HG02884 (cell line): ENCODE data around the gene RBMS3.

Experiments used
- ATAC-seq: cut with Tn5 transposase; IDR thresholded peaks from one replicate; pipeline ENCODE4 v1.9.1; 2021; ENCODE audit warnings: mild to moderate bottlenecking, moderate library complexity; ENCODE audit not compliant: unreplicated experiment

RBMS3 gene

DNA sequence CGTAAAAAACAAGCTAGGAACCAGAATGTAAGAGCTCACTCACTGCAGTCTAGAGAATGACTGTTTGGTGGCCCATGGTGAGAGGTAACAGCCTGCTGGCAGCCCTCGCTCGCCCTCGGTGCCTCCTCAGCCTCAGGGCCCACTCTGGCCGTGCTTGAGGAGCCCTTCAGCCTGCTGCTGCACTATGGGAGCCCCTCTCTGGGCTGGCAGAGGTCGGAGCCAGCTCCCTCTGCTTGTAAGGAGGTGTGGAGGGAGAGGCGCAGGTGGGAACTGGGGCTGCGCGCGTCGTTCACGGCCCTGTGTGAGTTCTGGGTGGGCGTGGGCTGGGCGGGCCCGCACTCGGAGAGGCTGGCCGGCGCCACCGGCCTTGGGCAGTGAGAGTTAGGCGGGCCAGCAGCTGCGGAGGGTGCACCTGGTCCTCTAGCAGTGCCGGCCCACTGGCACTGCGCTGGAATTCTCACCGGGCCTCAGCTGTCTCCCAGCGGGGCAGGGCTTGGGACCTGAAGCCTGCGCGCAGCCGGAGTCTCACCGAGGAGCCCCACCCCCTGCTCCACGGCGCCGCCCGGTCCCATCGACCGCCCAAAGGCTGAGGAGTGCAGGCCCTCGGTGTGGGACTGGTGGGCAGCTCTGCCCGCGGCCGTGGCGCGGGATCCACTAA, 420.6 kb downstream of the RBMS3 start:
- ATAC-seq: no peak

DNA sequence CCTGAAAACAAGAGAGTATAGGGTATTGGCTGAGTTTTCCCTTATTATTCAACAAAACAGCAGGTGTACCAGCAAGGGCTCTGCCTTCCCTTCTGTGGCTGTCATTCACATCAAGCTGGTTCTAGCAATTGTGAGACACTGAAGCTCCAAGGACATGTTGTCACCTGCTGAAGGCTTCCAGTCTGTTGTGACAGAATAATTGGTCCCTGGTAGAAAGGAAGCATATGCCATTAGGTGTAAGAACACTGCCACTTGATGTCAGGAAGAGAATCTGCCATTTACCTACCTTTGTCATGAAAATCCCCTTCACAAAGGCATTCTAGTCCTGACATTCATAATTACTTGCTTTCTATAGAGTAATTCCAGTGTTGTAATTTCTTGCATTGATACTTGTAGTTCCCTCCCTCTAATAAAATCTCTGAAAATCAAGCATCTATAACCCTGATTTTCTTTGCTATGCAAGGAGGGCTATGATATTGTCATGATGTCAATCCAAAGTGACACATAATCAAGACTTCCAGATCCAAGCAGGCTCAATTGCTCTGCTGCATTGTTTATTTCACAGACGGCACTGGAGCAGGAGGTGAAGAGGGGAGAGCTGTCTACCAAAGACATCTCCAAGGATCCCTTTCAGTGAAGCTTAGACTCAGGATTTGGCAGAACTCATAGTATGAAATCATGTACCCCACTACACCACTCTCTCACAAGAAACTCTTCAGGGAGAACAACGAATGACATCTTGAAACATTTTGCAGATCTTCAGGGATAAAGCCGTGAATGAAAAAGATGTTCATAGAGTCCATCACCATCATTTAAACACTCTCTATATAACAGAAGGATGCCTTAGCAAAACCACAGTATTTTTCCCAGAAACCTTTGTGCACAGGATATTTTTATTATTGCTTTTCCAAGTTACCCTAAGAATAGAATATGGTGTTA, 425.3 kb downstream of the RBMS3 start:
- ATAC-seq: no peak

DNA sequence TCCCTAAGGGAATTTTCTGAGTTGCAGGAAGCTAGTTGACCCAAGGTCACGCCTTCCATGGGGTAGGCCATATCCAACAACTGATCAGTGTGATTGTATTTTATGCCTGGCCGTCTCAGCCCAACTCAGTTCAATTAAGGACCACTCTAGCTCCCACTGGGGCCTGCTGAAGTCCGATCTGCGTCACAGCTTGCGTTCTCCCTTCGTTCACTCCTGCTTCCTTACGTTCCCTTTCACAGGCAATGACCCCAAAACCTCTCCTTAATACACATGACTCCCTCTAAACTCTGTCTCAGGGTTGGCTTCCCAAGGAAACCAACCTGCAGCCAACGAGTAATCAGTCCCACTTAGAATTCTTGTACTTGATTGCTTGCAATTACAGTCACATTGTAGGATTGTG, 428.0 kb downstream of the RBMS3 start:
- no peak for ATAC-seq

DNA sequence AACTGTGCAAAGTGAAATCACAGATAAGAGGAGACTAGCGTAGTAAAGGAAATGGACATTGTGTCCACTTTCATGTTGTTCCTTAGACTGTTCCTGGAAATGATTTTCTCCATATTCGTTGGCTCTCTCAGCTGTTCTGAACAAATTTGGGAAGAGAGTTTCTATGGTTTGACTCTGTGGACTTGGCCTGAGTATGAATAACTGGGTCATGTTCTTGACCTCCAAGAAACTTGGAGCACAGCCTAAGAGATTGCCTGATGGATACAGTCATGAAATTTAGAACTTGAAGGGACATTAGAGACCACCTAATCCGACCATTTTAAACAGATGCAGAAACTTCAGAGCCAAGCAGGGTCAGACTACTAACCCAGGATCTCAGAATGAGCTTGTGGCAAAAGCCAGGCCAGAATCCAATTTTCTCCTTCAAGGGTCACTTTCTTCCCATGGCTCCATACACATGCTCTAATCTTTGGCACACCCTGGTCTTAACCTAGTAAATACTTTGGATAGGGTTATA, 430.4 kb downstream of the RBMS3 start:
- ATAC-seq: no peak

DNA sequence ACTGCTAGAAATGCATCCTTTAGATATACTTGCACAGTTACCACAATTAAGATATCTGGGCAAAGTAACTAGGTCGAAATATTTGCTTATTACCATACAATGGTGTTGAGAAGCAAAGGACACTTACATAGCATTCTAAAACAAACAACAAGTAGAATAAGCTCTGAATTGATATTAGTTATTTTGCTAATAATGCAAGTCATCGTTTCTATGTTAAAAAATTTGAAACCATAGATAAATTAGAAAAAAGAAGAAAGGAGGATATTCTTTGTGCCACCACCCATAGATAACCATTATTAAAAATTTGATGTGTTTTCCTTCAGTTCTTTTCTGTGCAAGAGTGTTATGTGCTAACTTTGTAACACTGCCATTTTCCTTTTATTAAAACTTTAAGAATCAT, 435.3 kb downstream of the RBMS3 start:
- ATAC-seq: no peak

DNA sequence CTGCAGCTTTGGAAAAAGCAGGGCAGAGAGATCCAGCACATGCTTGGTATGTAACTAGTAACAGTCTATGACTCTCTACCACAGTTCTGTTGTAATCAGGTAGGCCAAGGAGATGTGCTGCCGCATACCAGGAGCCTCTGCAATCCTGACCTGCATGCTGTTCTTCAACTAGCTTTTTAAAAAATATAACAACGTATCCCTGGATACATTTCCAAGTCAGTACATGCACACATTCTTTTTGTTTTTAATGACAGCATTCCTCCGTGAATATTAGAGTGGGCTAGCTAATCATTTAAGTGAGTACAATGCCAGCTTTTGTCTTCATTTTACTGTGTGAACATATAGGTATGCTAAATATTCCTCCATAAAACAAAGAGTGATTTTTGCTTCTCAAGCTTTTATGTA, 437.8 kb downstream of the RBMS3 start:
- no peak for ATAC-seq

DNA sequence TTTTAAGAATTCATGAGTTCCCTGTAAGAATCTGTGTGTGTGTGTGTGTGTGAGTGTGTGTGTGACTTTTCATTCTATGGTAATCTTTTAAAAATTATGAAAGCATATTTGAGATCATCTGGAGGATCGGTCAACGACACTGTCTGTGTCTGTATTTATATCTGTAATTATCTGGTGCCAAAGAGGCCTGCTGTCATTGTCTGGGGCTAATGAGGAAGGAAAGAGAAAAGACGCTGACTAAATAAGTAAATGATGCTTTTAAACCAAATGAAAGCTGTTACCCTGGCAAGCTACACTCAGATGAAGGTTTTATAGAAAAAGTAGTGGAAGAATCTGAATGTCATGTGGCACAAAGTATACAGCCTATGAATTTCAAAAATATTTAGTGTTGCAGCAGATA, 439.8 kb downstream of the RBMS3 start:
- no peak for ATAC-seq

DNA sequence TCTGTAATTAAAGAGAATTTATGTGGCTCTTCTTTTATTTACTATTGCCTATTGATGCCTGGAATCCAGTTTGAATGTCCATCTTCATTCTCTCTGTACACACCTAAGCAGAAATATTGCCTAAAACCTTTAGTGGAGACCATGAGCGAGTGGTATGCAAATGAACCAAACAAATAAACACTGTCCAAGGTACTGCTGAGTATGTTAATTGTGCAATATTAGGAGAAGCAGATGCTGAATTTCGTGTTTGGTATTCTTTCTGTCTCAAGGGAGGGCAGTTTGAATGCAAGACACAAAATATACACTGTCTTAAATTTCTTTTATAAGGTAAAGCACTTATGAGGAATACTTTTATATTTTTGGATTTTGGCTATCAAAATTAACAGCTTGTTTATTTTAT, 440.9 kb downstream of the RBMS3 start:
- ATAC-seq: no peak

DNA sequence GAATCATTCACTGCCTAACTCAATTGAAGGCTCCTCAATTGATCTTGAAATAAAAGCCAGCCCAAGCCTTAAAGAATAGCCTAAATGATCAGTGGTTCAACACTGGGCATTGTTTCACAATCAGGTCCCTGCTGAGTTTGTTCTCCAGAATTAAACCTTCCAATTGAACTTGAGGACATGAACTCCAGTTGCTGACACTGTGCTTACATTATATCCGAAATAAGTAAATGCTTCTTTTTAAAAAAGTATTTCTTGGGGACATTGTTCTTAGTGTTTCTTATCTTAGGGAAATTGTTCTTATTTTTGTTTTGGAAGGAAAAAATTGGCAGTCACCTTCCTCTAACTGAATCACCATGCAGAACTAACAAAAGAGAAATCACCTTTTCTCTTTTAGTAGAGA, 450.2 kb downstream of the RBMS3 start:
- no peak for ATAC-seq

DNA sequence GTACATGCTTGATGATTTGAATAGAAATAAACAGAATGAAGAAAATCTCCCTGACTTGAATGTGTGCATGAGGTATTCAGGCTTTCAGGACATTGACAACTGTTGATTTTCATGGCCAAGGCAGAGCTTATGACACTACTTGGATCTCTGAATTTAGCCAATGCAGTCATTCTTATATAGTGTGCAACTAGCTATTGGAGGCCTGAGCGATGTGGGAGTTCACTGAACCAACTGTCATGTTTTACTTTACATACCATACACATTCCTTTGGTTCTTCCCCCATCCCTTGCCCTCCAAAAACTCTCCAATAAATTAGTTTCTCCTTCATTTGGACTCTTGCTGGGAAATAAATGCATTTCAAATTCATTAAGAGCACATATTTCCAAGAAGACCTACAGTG, 460.4 kb downstream of the RBMS3 start:
- no peak for ATAC-seq

DNA sequence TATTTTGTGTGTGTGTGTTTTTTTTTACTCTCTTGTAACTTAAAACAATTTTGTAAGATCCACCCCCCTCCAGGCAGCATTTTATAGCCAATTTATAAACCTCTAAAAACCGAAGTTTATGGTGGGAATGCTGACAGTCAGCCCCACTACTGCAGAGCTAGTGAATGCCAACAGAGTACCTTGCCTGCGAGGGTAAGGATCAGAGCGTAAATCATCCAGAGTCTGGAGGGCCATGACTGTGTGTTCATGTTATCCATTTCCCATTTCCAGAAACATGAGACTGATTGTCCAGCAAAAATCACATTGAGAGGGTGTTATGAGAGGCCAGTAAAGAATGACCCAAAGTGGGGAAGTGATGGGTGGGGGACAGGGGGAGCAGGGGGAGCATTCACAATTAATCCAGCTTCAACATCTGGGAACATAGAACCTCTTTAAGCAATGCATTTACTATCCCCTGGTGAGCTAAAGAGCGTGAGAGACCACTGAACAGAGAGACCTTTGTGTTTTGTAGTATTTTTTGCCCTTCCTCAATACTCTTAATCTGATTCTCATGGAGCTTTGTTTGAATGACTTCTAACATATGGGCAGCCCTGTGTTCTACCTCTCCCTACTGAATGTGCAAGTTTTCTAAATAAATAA, 464.5 kb downstream of the RBMS3 start:
- ATAC-seq: no peak

DNA sequence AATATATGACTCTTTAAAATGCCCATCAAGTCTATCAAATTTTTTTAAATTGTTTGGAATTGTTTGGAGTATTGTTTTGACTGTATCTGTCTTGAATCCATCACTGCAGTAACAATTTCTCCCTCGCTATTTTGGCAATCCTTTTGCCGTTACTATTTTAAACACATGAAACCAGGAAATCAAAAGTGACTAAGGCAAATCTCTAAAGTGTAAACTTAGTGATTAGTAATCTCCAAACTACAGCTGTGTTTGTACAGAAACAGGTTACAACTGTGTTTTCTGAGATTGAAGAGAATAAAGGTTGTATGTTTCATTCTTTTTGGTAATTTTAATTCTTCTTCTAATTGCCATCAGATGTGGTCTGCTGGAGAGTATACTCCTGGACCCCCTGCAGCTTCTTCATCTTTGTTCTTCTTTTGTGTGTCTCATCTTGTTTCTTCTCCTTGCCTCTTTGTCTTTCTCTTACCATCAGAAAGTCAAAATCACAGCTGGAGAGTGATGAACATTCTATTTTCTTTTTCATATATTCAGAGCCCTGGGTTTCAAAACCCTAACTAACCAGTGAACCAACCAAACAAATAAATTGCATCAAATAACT, 465.4 kb downstream of the RBMS3 start:
- ATAC-seq: no peak

DNA sequence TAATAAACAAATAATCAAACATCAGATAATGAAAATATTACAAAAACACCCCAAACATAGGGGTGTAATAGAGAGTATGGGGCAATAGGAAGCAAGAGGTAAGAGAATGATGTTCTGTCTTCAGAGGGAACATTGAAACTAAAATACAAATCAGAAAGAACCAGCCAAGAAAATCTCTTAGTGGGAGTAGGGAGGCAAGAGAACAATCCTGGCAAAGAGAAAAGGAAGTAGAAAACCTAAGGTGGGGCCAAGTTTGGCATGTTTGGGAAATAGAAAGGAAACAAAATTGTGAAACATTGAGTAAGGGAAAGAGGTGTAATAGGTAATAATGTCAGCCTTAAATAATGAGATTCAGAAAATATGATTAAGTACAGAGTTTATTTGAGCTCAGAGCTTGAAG, 467.1 kb downstream of the RBMS3 start:
- ATAC-seq: no peak

DNA sequence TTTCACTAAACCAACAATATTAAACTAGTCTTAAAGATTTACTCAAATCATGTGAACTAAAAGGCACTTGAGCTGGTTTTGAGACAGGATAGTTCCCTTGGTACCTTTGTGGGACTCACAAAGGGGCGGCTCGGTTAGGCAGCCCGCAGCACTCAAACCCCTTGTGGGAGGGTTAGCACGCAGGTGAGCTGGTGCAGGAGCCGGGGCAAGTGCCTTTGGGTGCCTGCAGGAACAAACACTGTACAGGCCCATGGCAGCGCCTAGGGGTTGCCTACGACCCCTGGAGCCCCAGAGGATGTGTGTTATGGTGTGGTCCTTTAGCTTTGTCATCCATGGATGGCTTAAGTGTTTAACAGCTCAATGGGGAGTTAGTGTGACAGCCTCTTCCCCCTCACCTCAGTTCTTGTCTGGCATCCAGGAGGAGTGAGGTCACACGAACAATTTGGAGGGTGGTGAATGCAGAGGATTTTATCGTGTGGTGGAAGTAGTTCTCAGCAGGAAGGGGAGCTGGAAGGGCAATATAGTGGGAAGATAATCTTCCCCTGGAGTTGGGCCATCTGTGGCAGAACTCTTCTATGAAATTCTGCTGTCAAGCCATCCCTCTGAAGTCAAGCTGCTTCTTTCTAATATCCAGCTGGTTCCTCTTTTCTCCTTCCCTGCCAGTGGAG, 470.9 kb downstream of the RBMS3 start:
- ATAC-seq: no peak

DNA sequence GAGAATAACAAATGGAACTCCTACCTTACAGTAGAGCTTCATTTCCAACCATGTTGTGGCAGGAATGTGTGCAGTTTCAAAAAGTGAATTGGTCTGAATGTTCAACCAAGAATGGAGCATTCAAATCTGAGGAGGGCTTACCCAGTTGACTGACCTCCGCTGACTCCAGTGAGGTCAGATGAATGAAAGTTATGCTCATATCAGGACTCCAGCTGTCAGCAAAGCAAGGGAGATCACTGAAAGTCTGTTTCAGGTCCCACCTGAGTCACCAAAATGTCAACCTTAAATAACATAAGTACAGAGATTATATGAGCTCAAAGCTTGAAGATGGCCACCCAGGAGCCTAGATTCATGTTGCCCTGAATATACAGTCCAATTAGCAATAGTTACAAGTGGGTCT, 473.5 kb downstream of the RBMS3 start:
- ATAC-seq: no peak

DNA sequence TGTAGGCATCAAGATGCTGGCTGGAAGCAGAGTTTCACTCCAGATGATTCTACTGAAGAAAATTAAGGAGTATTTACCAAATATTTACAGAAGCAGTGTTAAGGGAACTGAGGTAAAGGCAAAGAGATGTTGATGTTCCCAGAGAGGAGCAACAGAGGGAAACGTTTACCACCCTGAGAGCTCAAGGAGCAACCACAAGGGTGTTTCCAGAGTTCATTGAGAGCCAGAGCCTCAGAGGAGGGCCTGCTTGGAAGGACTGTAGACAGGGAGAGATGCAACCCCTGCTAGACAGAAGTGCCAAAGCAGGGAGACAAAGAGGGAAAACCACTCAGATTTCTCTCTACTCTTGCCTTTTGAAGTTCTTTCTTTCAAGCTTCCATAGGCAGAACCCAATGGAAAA, 474.5 kb downstream of the RBMS3 start:
- no peak for ATAC-seq

DNA sequence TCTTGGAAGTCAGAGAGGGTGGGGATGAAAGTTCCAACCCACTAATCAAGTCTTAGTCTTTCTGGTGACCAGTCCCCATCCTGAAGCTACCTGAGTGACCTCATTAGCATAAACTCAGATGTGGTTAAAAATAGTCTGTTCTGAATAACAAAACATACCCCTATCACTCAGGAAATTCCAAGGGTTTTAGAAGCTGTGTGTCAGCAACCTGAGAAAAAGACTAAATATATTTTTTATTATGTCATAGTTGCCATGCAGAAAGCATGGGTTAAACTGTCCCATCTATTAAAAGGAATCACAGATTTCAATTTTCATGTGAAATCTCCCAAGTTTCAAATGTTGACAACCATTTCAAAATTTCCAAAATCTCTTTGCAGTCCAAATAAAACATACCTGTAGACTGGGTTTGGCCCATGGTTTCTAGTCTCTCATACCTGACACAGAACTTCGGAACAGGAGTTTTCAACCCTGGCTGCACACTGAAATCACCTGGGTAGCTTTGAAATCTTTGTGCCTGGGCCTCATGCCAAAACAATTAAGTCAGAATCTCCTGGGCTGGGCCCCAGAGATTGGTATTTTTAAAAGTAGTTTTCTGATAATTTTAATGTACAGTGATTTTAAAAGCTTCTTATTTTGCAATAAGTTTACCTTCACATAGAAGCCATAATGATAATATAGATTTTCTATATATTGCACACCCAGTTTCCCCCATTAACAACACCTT, 476.3 kb downstream of the RBMS3 start:
- no peak for ATAC-seq

DNA sequence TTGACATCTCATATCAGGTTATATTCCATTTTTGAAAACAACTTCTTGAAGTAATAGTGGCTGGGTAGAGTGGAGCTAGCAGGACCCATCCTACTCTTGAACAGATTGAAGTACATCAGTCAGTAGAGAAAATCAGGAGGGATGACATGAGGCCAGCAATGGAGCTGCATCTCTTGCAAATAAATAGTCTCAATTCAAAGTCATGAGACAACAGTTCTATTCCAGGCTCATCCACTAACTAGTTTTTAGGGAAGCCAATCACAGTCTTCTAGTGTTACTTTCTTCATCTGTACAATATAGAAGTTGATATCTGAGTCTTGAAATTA, 477.2 kb downstream of the RBMS3 start:
- ATAC-seq: no peak

DNA sequence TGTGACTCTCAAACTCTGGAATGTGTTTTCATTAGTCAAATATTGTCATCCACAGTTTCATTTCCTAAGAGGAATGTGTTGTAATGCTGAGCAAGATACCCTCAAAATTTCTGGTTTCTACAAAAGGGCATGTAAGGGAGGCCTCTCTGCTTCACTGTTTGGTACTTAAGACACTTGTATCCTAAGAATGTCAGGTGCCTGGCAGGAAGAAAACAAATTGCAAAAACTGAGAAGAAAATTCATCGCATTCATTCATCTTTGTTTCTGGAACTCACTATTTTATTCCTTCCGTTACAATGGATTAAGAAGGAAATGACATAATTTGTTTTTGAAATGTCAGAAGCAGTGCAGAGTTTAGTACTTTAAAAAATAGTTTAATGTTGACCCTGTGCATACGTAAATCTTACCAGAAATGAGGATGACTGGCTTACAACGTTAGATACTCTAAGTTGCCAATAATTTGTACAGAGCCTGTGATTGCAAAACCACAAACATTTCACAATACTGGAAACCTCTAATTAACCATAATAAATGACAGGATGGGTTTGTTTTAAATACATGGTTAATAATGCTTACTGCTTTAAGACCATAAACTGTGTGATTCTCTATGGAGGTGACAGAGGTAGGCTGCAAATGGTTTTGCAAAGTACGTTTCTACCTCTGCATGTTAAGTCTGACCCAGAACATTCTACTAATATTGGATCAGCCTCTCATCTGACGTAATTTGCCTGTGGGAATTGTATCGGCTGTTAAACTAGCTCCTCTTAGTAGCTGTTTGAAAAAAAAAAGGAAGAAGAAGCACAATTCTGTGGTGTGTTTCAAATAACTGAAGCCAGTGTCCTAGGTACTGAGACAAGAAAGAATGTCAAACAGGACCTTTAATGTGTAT, 477.8 kb downstream of the RBMS3 start:
- ATAC-seq: no peak
